Measurements from ENCODE around the gene RAB39B. TPM values are rescaled to one million over a fixed set of nuclear protein-coding genes. Genes with fewer than 3 reads are reported as not detected.
A peak's percentile ranks its signal among the peaks of the same experiment; 100 is the strongest.
"Not testable (repeated sequence)": the region's sequence is repeated elsewhere in the genome, so short reads cannot be mapped to it uniquely, and the experiment has no call there.

Gene RAB39B, protein sequence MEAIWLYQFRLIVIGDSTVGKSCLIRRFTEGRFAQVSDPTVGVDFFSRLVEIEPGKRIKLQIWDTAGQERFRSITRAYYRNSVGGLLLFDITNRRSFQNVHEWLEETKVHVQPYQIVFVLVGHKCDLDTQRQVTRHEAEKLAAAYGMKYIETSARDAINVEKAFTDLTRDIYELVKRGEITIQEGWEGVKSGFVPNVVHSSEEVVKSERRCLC
- 0.86 TPM for total RNA-seq

DNA sequence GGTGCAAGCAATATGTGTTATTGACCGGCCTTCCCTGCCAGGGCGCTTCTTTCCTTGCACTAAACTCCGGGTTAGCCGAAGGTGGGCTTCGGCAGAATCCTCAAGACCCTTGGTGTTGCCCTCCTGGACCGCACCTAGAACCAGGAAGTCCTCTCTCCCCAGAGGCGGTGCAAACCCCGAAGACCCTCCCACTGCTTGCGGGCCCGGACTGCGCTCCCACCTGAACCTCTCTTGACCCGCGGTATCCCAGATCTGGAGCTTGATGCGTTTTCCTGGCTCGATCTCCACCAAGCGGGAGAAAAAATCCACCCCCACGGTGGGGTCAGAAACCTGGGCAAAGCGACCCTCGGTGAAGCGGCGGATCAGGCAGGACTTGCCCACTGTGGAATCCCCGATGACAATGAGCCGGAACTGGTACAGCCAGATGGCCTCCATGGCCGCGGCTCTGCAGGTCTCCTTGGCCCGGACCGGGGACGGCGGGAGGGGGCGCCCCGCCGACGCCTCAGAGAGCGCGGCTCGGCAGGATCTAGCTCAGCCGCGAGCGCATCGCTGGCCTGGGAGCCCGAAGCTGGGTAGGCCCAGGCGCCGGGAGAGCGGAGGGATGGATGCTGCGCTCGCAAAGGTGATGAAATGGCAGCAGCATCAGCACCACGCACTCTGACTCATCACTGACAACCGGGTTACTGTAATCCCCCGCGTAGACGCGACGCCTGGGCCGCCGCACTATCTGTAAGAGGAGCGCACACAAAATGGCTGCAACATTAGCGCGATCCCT lies at the start of gene RAB39B:
Gene RAB39B (minus strand): TSS at position 638 of the 775 bp plus-strand sequence. CDS start 203 bp downstream, at position 435.
- peak; percentile 55 for DNase-seq (ENCODE audit: low spot score)

DNA sequence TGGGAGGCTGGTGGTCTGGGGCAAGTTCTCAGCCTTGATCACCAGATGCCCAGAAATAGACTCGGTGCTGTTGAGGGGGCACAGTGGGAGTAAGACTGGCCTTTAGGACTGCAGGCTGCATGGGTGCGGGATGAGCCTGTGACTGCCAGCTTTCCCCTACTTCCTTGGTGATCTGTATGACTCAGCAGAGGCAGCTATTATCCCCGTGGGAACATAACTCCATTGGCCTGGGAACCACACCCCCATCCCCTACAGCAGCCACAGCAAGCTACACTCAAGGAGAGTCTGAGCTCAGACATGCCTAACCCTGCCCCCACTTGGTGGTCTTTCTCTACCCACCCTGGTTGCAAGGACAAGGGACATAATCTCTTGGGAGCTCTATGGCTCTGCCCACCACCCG lies 49.5 kb upstream of the RAB39B start:
- DNase-seq (ENCODE audit: low spot score) = no peak

- DNase-seq (ENCODE audit: low spot score) = no peak
Measured at GRCh38 chrX:155293771-155294170, 29.5 kb upstream of the RAB39B start.

GRCh38 chrX:155279873-155280272 lies 15.6 kb upstream of the RAB39B start:
- no peak for DNase-seq (ENCODE audit: low spot score)

DNA sequence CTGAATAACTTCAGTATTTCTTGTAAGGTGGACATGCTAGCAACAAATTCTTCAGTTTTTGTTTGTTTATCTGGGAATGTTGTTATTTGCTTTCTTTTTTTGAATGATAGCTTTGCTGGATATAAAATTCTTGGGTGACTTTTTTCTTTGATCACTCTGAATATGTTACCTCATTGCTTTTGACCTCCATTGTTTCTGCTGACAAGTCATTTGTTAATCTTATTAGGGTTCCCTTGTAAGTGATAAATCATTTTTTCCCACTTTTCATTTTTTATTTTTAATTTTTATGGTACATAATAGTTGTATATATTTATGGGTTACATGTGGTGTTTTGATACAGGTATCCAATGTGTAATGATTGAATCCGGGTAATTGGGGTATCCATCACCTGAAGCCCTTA lies 6.7 kb upstream of the RAB39B start:
- DNase-seq (ENCODE audit: low spot score) = no peak

DNA sequence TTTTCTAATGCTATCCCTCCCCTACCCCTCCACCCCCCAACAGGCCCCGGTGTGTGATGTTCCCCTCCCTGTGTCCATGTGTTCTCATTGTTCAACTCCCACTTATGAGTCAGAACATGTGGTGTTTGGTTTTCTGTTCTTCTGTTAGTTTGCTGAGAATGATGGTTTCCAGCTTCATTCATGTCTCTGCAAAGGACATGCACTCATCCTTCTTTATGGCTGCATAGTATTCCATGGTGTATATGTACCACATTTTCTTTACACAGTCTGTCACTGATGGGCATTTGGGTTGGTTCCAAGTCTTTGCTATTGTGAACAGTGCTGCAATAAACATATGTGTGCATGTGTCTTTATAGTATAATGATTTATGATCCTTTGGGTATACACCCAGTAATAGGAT lies 3.7 kb upstream of the RAB39B start:
- not testable (repeated sequence) for DNase-seq (ENCODE audit: low spot score)

DNA sequence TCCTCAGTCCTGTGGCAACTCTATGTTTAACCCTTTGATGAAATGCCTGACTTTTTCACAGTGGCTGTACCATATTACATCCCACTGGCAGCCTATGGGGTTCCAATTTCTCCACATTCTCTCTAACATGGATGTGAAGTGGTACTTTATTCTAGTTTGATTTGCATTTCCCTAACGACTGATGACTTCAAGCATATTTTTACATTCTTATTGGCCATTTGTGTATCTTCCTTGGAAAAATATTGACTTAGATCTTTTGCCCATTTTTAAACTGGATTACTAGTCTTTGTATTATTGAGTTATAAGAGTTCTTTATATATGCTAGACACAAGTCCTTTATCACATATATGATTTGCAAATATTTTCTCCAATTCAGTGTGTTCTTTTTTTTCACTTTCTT lies 2.1 kb upstream of the RAB39B start:
- DNase-seq (ENCODE audit: low spot score) = no peak

- DNase-seq (ENCODE audit: low spot score) = no peak
Measured at GRCh38 chrX:155262970-155263754, 1.1 kb downstream of the RAB39B start.

GRCh38 chrX:155259752-155260151 lies 4.5 kb downstream of the RAB39B start:
- no peak for DNase-seq (ENCODE audit: low spot score)

GRCh38 chrX:155251391-155251790 lies 12.9 kb downstream of the RAB39B start:
- no peak for DNase-seq (ENCODE audit: low spot score)

- DNase-seq (ENCODE audit: low spot score) = no peak
Measured at GRCh38 chrX:155247497-155247896, 16.8 kb downstream of the RAB39B start.

DNA sequence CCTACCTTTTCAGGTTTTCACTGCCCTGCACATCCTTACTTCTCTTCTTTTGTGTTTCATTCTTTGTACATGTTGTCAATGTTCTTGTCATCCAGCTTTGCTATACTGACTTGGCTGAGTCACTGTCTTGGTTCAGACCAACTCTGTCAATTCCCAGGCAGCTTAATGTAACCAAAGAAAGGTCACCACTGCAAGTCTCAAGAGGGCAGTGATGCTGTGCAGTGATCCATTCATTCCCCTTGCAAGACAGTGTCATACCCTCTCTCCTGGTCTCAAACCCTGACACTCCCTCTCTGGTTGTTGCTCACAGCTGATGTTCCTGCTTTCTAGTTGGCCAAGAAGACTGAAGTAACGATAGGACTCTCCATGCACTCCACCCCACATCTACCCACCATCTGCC lies 17.5 kb downstream of the RAB39B start:
- DNase-seq (ENCODE audit: low spot score) = no peak

- DNase-seq (ENCODE audit: low spot score) = no peak
Measured at GRCh38 chrX:155242300-155242699, 22.0 kb downstream of the RAB39B start.

- no peak for DNase-seq (ENCODE audit: low spot score)
Measured at GRCh38 chrX:155237719-155238118, 26.6 kb downstream of the RAB39B start.

- DNase-seq (ENCODE audit: low spot score) = no peak
Measured at GRCh38 chrX:155235891-155236290, 28.4 kb downstream of the RAB39B start.

GRCh38 chrX:155231163-155231562 lies 33.1 kb downstream of the RAB39B start:
- no peak for DNase-seq (ENCODE audit: low spot score)

DNA sequence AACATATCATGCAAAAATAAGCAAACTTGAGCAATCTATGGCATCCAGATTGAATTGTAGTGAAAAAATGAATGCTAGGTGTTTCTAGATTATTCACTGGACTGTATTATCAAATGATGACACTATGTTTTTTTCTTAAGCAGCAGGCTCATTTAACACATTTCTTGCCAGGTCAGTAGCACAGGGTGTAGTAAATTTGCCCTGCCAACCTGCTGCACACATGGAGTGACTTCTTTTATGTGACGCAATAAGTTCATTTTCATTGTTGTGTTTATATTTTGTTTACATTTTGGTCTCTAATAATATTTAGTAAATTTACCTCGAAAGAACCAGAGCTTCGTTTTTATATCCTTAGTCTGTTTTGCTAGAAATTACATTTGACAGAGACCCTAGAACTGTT lies 38.5 kb downstream of the RAB39B start:
- DNase-seq (ENCODE audit: low spot score) = no peak

- not testable (repeated sequence) for DNase-seq (ENCODE audit: low spot score)
Measured at GRCh38 chrX:155223746-155224145, 40.5 kb downstream of the RAB39B start.

DNA sequence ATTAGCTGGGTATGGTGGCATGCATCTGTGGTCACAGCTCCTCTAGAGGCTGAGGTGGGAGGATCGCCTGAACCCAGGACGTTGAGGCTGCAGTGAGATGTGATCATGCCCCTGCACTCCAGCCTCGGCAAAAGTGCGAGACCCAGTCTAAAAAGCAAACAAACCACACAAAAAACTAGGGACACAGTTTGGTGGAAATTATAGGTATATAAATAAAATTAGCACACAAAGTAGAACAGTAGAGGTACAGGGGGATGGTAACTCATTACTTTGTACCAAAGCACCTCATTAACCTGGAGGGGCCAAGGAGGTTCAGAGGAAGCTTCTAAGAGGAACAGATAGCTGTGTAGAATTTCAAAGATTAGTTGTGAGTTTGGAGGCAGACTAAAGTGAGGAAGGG lies 42.9 kb downstream of the RAB39B start:
- no peak for DNase-seq (ENCODE audit: low spot score)

DNA sequence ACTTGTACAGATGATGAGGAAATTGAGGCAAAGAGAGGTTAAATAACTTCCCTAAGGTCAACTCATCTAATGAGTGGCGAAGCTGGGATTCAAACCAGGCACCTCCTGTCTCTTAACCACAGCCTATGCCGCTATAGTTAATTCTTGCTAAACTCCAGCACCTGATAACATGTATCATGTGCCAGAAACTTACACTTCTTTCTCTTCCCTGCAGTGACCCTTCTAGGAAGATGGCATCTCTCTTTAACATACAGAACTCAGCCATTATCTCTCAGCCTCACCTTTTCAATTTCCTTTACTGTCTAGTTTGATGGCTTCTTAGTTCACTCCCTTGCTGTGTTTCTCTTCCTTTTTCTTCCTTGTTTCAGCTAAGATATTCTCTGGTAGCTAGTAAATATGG lies 45.5 kb downstream of the RAB39B start:
- DNase-seq (ENCODE audit: low spot score) = no peak

DNA sequence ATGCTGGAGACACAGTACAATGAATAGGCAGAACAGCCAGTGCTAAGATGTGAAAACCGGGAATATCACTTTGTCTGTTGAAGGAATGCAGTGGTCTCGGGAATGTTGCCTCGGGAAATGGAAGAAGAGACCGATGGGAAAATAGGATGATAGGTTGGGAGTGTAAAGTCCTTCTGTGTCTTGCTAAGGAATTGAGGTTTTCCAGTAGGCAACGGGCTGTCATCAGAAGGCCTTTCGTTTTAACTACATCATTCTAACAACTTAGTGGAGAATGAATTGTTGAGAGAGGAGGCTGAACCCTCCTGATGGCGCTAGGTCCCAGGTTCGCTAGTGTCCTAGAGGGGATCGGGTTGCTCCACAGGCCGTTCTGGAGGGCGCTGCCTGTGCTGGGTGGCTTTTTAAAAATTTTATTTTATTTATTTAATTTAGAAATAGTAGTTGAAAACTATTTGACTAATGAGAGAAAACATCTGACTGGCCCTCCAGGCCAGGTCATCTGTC lies 47.3 kb downstream of the RAB39B start:
- DNase-seq (ENCODE audit: low spot score) = no peak

- peak; percentile 93 for DNase-seq (ENCODE audit: low spot score)
Measured at GRCh38 chrX:155216179-155216939, 47.9 kb downstream of the RAB39B start, which contains the start of gene VBP1. TSS of gene VBP1 (plus strand) at chrX:155216460. CDS start at chrX:155216483, 23 bp downstream.

Measured in ureter (tissue), 1 donor.